OCI-LY1 (cell line): ENCODE data around the gene ICAM1.

Experiments
- H2AFZ ChIP-seq: fragments of 200-600 bp; sonication (generic), shearing (Covaris generic); 2 replicates; pipeline ENCODE4 v1.6.0; 2014; ENCODE audit warnings: antibody characterized with exemption, mild to moderate bottlenecking, low read length
- H3F3A ChIP-seq: fragments of 200-600 bp; sonication (generic), shearing (Covaris generic); 2 replicates; pipeline ENCODE4 v1.6.0; 2014; ENCODE audit warnings: mild to moderate bottlenecking, antibody characterized with exemption, low read length, moderate library complexity; ENCODE audit not compliant: insufficient read depth
- H3K27ac ChIP-seq: fragments of 200-600 bp; sonication (generic); 2 replicates; pipeline ENCODE4 v1.5.1; 2014; ENCODE audit warnings: low read length, mixed run types, mild to moderate bottlenecking, low read depth; ENCODE audit not compliant: poor library complexity, severe bottlenecking
- H3K27me3 ChIP-seq: fragments of 200-600 bp; sonication (generic); 2 replicates; pipeline ENCODE4 v1.6.0; 2014; ENCODE audit warnings: antibody characterized with exemption, mild to moderate bottlenecking, low read length, moderate library complexity; ENCODE audit not compliant: insufficient read depth
- H3K36me3 ChIP-seq: fragments of 200-600 bp; sonication (generic); 2 replicates; pipeline ENCODE4 v1.6.1; 2014; ENCODE audit warnings: mild to moderate bottlenecking, antibody characterized with exemption, low read length, moderate library complexity, mixed read lengths; ENCODE audit not compliant: insufficient read depth
- H3K4me1 ChIP-seq: fragments of 200-600 bp; sonication (generic); 2 replicates; pipeline ENCODE4 v1.5.1; 2014; ENCODE audit warnings: mild to moderate bottlenecking, low read length, moderate library complexity; ENCODE audit not compliant: insufficient read depth, severe bottlenecking
- H3K4me2 ChIP-seq: fragments of 200-600 bp; sonication (generic), shearing (Covaris generic); 2 replicates; pipeline ENCODE4 v1.6.1; 2014; ENCODE audit warnings: low read length
- H3K4me3 ChIP-seq: fragments of 200-600 bp; sonication (generic); 2 replicates; pipeline ENCODE4 v1.5.1; 2014; ENCODE audit warnings: low read length, low read depth, mild to moderate bottlenecking, mixed read lengths; ENCODE audit not compliant: poor library complexity, severe bottlenecking
- H3K79me2 ChIP-seq: fragments of 200-600 bp; shearing (Covaris generic); 2 replicates; pipeline ENCODE4 v1.6.1; 2016; ENCODE audit warnings: mixed run types, low read length, mixed read lengths; ENCODE audit not compliant: insufficient read depth
- H3K9ac ChIP-seq: fragments of 200-600 bp; sonication (generic), shearing (Covaris generic); 2 replicates; pipeline ENCODE4 v1.6.1; 2014; ENCODE audit warnings: mild to moderate bottlenecking, low read length, mixed read lengths
- H3K9me2 ChIP-seq: fragments of 200-600 bp; sonication (generic), shearing (Covaris generic); 2 replicates; pipeline ENCODE4 v1.6.1; 2014; ENCODE audit warnings: low read depth, mild to moderate bottlenecking, low read length, mixed read lengths
- H3K9me3 ChIP-seq: fragments of 200-600 bp; shearing (Covaris generic); 2 replicates; pipeline ENCODE4 v1.6.1; 2014; ENCODE audit warnings: low read length, mixed read lengths
- H4K20me1 ChIP-seq: fragments of 200-600 bp; sonication (generic), shearing (Covaris generic); 2 replicates; pipeline ENCODE4 v1.6.0; 2016; ENCODE audit warnings: mild to moderate bottlenecking, low read length; ENCODE audit not compliant: insufficient read depth
- CTCF ChIP-seq: fragments of 200-600 bp; sonication (generic), shearing (Covaris generic); IDR thresholded peaks from 2 replicates; pipeline ENCODE4 v1.5.1; 2017; ENCODE audit warnings: mild to moderate bottlenecking, antibody characterized with exemption, low read length, moderate library complexity, mixed read lengths
- EZH2 ChIP-seq: fragments of 200-600 bp; sonication (generic), shearing (Covaris generic); IDR thresholded peaks from 2 replicates; pipeline ENCODE4 v1.8.0; 2017; ENCODE audit warnings: borderline replicate concordance, mixed run types, mild to moderate bottlenecking, antibody characterized with exemption, low read length, moderate library complexity, mixed read lengths

ICAM1 gene

GRCh38 chr19:10270180-10270615 lies 722 bp upstream of the ICAM1 start:
- H2AFZ ChIP-seq, result no peak overlapping the region
- H3K4me2 ChIP-seq, result peak overlapping the region; percentile 74
- no peaks in the 10 kb centered on the region for H3K9me2 ChIP-seq
- H3K4me1 ChIP-seq, result peaks cover 24% of the 10 kb centered on the region
- H4K20me1 ChIP-seq, result no peaks in the 10 kb centered on the region
- peak overlapping the region; percentile 58 for H3K4me3 ChIP-seq
- H3K79me2 ChIP-seq, result no peaks in the 10 kb centered on the region
- no peaks in the 10 kb centered on the region for H3K36me3 ChIP-seq
- H3K9me3 ChIP-seq, result no peaks in the 10 kb centered on the region
- peak overlapping the region; percentile 40 for H3K9ac ChIP-seq
- H3F3A ChIP-seq, result no peaks in the 10 kb centered on the region
- peak overlapping the region; percentile 58 for H3K27ac ChIP-seq
- no peaks in the 10 kb centered on the region for H3K27me3 ChIP-seq
- no peak for TF ChIP-seq CTCF
- TF ChIP-seq EZH2, result no peak

- no peaks in the 10 kb centered on the region for H3K9me3 ChIP-seq
- H2AFZ ChIP-seq, result no peak overlapping the region
- peak overlapping the region; percentile 74 for H3K4me2 ChIP-seq
- no peaks in the 10 kb centered on the region for H3K9me2 ChIP-seq
- H3K9ac ChIP-seq, result peak overlapping the region; percentile 40; the same call in 1 of the 2 replicates
- H3K79me2 ChIP-seq, result no peaks in the 10 kb centered on the region
- H3K4me3 ChIP-seq, result peak overlapping the region; percentile 58
- TF ChIP-seq EZH2, result no peak
- no peak for TF ChIP-seq CTCF
- H3K27ac ChIP-seq, result peak overlapping the region; percentile 58
- no peaks in the 10 kb centered on the region for H3F3A ChIP-seq
- no peaks in the 10 kb centered on the region for H4K20me1 ChIP-seq
- H3K36me3 ChIP-seq, result no peaks in the 10 kb centered on the region
- H3K4me1 ChIP-seq, result peaks cover 24% of the 10 kb centered on the region
- H3K27me3 ChIP-seq, result no peaks in the 10 kb centered on the region
Measured at GRCh38 chr19:10271543-10272086, 695 bp downstream of the ICAM1 start.

GRCh38 chr19:10274589-10274988 lies 3.7 kb downstream of the ICAM1 start:
- Histone ChIP-seq H3K27ac (no peak overlapping the region), H3K9me2 (no peaks in the 10 kb centered on the region), H3K4me3 (no peak overlapping the region), H3F3A (no peaks in the 10 kb centered on the region), H3K4me1 (peaks cover 23% of the 10 kb centered on the region), H3K79me2 (no peaks in the 10 kb centered on the region), H3K36me3 (no peaks in the 10 kb centered on the region), H2AFZ (no peak overlapping the region), H3K9me3 (no peaks in the 10 kb centered on the region), H3K27me3 (no peaks in the 10 kb centered on the region), H3K9ac (no peak overlapping the region), H3K4me2 (no peak overlapping the region), H4K20me1 (no peaks in the 10 kb centered on the region)
- TF ChIP-seq EZH2 (no peak), CTCF (no peak)
